Hematopoietic multipotent progenitor cell treated with erythropoietin and hydrocortisone succinate and interleukin-3 and kit ligand, for 8 days (in vitro differentiated cells): ENCODE results near the gene SERPINE1.
"Not testable (repeated sequence)": the region's sequence is repeated elsewhere in the genome, so short reads cannot be mapped to it uniquely, and the experiment has no call there.

ENCODE experiments used
- DNase-seq: peaks from one replicate; pipeline ENCODE4 v3.0.0-alpha.2; 2015

SERPINE1 gene

DNA sequence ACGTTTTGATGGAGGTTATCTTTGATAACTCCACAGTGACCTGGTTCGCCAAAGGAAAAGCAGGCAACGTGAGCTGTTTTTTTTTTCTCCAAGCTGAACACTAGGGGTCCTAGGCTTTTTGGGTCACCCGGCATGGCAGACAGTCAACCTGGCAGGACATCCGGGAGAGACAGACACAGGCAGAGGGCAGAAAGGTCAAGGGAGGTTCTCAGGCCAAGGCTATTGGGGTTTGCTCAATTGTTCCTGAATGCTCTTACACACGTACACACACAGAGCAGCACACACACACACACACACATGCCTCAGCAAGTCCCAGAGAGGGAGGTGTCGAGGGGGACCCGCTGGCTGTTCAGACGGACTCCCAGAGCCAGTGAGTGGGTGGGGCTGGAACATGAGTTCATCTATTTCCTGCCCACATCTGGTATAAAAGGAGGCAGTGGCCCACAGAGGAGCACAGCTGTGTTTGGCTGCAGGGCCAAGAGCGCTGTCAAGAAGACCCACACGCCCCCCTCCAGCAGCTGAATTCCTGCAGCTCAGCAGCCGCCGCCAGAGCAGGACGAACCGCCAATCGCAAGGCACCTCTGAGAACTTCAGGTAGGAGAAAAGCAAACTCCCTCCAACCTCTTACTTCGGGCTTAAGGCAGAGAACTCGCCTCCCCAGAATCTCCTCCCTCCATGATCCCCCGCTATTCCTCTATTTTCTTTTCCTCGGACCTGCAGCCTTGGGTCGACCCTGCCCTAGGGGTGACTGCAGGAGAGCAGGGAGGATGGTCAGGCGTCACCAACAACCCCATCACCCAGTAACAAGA is at the start of gene SERPINE1:
TSS of gene SERPINE1 (plus strand) at position 454 of the 809 bp plus-strand sequence. CDS start 1,290 bp downstream, outside the sequence.
- DNase-seq: peak; percentile 91

DNA sequence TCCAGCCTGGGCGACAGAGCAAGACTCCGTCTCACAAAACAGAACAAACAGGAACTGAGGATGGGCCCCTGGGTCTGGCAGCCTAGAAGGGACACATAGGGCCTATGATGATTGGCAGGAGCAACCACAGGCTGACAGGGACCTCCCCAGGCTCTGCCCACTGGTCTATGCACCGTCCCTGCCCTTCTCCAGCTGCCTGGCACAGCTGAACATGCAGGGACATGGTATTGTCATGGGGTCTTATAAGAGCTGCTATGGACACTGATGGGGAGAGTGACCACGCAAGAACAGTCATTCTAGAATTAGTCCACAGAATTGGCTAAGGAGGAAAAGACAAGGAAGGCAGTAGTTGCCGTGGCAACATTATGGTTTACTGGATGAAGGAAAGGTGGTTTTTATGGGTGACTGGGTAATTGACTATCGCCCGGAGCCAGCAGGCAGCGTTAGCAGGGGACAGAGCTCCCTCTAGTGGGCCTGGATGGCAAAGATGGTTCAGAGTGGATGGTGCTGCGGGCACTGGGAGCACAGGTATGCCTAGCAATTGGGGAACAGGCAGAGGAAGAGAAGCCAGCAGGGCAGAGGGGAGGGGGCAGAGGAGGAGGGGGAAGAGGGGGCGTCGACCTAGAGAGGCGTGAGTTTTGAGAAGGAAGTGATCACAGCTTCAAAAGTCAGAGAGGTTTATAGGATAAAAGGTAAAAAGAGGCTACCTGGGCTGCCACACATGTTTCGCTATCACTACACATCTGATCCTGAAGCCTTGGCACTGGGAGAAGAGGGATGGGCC is 49.4 kb upstream of the SERPINE1 start:
- peak; percentile 78 for DNase-seq

DNA sequence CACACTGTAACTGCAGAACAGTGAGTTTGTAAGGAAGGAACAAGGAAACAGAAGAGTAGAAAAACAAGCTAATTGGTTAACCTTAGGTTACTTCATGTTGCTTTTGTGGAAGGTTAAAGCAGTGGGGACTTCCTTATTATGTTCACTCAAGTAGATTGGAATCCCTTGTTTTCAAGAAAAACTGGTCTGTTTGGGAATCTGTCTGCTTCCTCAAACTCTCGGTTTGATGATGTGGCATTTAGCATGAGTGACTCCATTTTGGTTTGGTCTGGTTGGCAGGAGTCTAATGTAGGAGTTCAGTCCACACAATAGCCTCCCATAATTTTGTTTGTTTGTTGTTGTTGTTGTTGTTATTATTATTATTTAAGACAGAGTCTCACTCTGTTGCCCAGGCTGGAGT is 45.5 kb upstream of the SERPINE1 start:
- DNase-seq: no peak

DNA sequence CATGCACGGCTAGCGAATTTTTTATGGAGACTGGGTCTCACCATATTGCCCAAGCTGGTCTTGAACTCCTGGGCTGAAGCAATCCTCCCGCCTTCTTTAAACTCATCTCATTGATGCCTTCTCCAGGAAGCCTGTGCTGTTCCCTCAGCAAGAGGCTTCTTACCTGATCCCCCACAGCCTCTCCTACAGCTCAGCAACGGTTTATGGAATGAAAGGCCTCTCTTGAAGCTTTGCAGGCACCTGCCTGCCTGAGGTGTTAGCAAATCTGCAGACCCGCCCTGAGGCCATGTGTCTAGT is 42.1 kb upstream of the SERPINE1 start:
- no peak for DNase-seq

DNA sequence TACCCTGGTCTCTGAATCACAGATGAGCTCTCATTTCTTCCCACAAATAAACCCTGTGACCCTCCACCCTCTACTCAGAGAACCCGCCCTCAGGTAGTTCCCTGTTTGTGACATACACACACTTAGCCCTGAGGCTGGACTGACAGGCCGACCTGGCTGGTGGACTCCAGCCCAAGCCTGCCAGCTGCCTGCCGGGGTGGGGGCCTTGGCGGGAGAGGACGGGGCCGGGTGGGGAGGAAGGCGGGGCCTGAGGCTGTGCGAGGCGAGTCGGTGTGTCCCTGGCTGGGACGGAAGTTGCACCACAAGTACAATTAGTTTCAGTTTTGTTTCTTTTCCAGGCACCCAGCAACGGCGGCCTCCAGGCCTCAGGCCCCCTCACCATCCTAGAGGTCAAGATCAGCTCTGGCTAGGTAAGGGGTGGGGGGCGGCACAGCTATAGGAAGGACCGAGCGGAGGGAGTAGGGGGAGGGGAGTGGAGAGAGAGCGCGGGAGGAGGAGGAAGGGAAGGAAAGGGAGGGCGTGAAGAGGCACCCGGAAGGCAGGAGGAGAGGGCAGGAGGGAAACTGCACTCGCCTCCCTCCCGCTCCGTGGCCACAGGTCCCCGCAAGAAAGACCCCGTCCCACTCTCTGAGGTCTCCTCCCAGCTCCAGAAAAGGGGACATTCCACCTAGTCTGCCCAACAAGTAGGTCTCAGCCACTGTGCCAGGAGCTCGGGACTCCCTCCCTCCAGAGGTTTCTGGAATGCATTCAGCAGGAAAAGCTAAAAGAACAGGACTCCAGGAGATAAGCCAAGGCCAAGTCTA is 41.5 kb upstream of the SERPINE1 start, which contains the start of gene TRIM56:
TSS of gene TRIM56 (plus strand) at position 320 of the 803 bp plus-strand sequence. CDS start 1,832 bp downstream, outside the sequence.
- DNase-seq: peak; percentile 79

DNA sequence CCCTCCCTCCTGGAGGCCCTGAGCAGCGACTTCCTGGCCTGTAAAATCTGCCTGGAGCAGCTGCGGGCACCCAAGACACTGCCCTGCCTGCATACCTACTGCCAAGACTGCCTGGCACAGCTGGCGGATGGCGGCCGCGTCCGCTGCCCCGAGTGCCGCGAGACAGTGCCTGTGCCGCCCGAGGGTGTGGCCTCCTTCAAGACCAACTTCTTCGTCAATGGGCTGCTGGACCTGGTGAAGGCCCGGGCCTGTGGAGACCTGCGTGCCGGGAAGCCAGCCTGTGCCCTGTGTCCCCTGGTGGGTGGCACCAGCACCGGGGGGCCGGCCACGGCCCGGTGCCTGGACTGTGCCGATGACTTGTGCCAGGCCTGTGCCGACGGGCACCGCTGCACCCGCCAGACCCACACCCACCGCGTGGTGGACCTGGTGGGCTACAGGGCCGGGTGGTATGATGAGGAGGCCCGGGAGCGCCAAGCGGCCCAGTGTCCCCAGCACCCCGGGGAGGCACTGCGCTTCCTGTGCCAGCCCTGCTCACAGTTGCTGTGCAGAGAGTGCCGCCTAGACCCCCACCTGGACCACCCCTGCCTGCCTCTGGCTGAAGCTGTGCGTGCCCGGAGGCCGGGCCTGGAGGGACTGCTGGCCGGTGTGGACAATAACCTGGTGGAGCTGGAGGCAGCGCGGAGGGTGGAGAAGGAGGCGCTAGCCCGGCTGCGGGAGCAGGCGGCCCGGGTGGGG is 39.4 kb upstream of the SERPINE1 start:
- DNase-seq: no peak

DNA sequence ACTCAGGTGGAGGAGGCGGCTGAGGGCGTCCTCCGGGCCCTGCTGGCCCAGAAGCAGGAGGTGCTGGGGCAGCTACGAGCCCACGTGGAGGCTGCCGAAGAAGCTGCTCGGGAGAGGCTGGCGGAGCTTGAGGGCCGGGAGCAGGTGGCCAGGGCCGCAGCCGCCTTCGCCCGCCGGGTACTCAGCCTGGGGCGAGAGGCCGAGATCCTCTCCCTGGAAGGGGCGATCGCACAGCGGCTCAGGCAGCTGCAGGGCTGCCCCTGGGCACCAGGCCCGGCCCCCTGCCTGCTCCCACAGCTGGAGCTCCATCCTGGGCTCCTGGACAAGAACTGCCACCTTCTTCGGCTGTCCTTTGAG is 38.9 kb upstream of the SERPINE1 start:
- no peak for DNase-seq

DNA sequence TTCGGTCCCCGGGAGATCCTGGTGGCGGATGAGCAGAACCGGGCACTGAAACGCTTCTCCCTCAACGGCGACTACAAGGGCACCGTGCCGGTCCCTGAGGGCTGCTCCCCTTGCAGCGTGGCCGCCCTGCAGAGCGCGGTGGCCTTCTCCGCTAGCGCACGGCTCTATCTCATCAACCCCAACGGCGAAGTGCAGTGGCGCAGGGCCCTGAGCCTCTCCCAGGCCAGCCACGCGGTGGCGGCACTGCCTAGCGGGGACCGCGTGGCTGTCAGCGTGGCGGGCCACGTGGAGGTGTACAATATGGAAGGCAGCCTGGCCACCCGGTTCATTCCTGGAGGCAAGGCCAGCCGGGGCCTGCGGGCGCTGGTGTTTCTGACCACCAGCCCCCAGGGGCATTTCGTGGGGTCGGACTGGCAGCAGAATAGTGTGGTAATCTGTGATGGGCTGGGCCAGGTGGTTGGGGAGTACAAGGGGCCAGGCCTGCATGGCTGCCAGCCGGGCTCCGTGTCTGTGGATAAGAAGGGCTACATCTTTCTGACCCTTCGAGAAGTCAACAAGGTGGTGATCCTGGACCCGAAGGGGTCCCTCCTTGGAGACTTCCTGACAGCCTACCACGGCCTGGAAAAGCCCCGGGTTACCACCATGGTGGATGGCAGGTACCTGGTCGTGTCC is 37.9 kb upstream of the SERPINE1 start:
- no peak for DNase-seq

DNA sequence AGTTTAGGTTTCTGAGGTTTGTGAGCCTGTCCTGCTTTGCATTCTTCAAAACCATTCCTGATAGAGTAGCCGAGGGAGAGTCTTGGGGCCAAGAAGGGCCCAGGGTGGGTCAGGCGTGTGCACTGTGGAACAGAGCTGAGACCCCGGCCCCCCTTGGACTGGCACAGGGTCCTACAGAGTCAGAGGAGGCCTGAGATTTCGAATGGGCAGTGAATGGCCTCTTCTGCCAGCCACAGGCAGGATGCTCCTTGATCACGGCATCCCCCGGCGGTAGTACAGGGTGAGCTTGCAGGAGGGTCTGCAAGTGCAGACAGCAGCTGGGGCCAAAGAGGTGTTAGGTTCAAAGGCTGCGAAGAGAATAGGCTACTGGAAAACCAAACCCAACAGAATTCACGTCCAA is 37.0 kb upstream of the SERPINE1 start:
- DNase-seq: no peak

DNA sequence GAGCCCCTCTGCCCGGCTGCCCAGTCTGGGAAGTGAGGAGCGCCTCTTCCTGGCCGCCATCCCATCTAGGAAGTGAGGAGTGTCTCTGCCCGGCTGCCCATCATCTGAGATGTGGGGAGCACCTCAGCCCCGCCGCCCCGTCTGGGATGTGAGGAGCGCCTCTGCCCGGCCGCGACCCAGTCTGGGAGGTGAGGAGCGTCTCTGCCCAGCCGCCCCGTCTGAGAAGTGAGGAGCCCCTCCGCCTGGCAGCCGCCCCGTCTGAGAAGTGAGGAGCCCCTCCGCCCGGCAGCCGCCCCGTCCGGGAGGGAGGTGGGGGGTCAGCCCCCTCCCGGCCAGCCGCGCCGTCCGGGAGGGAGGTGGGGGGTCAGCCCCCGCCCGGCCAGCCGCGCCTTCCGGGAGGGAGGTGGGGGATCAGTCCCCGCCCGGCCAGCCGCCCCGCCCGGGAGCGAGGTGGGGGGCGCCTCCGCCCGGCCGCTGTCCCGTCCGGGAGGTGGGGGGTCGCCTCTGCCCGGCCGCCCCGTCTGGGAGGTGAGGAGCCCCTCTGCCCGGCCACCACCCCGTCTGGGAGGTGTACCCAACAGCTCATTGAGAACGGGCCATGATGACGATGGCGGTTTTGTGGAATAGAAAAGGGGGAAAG is 34.5 kb upstream of the SERPINE1 start:
- not testable (repeated sequence) for DNase-seq

DNA sequence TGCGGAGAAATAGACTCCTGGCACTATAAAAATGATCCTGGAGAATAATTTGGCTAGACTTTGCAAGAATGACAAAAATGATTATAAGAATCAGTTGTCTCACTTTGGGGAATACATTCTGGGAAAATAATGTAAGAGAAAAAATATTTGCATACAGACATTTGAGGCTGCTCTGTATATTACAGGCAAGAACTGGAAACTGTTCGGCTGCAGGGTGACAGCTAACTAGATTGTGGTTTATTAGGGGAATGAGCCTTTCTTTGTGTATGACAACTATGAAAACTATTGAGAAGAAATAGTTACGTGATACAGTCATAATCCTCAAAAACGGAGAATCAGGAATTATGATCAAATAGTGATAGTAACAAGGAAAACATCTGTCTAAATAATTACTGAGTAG is 33.0 kb upstream of the SERPINE1 start:
- no peak for DNase-seq

DNA sequence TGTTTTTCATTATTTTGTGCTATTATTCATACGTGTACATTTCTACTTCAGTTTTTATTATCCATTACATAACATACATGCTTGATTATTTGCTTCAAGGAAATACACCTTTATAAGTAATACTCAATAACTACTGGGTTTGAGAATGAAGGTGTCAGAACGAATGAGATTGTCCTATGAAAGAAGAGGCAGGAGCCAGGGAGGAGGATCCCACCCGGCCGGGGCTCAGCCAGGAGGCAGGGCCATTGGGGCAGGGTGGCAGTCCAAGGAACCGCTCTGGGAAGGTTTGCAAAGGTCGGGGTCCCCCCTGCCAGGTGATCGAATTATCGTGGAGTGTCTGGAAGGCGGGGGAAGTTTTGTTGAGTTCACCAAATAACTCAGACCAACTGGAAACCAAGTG is 32.5 kb upstream of the SERPINE1 start:
- DNase-seq: no peak

DNA sequence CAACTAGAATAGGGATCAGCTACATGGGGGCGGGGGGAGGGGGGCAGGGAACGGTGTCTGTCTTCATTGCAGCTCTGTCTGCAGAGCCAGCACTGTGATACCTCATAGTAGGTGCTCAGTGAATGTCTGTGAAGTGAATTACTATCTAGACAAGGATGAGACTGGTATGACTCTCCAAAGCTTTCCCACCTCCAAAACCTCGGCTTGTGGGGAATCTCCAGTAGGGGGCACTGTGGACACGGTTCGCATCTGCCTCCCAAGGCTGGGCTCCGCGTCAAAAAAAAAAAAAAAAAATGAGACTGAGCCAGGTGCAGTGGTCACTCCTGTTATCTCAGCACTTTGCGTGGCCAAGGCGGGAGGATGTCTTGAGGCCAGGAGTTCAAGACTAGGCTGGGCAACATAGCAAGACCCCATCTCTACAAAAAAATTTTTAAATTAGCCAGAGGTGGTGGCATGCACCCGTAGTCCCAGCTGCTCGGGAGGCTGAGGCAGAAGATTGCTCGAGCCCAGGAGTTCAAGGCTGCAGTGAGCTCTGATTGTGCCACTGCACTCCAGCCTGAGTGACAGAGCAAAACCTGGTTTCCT is 32.0 kb upstream of the SERPINE1 start:
- peak; percentile 63 for DNase-seq

DNA sequence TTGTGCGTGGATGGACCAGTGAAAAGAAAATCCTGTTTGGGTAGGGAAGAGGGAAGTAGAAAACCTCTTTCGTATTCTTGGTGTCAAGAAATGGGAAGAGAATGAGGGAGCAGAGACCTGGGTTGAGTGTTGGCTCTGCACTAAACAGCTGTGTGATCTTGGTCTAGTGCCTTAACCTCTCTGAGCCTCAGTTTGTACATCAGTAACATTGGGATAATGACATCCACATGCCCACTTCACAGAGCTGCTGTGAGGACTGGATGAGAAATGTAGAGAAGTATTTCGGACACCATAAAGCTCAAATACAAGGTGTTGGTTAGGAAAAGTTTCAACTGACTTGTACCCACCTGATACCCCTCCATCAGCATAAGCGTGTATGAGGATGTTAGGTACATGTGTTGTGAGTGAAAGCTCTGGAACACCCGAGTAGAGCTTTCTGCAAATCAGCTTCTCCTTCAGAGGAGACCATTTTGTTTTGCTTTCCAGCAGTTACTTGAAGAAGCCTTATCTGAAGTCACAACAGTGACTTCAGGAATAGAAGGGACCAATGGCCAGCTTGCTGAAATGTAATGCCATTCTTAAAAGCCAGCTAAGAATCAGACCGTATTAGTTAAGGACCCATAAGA is 30.5 kb upstream of the SERPINE1 start:
- DNase-seq: peak; percentile 16

DNA sequence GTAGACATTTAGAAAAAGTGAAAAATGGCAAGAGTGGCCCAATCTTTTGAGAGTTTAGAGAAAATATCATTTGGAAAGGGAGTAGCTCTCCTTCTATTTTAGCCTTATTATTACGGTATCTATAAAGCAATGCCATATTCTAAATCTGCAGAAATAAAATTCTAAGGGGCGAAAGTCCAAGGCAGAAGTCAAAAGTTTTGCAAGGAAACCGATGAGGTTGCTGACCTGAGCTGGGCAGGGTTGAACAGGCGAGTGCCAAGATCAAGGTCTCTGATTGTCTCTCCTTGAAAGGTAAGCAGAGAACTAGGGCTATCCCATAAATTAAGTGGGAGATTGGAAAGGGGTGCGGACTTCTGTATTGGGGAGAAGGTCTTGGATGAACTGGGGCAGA is 30.0 kb upstream of the SERPINE1 start:
- DNase-seq: no peak

DNA sequence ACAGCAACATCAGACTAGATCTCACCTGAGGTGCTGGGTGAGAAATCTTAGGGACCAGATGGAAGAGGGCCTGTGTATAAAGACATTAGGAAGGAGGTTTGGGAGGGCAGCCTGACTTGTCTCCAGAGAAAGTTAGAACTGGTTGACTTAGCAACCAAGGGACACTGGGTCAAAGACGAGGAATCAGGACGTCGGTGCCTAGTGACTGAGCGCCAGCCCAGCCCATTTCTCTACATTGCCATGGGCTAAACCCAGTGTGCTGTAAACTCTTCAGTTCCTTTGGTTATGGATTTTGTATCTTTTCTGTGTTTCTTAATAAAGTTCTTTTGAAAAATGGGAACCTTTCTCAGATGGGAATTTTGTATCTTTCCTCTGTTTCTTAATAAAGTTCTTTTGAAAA is 29.3 kb upstream of the SERPINE1 start:
- DNase-seq: no peak

DNA sequence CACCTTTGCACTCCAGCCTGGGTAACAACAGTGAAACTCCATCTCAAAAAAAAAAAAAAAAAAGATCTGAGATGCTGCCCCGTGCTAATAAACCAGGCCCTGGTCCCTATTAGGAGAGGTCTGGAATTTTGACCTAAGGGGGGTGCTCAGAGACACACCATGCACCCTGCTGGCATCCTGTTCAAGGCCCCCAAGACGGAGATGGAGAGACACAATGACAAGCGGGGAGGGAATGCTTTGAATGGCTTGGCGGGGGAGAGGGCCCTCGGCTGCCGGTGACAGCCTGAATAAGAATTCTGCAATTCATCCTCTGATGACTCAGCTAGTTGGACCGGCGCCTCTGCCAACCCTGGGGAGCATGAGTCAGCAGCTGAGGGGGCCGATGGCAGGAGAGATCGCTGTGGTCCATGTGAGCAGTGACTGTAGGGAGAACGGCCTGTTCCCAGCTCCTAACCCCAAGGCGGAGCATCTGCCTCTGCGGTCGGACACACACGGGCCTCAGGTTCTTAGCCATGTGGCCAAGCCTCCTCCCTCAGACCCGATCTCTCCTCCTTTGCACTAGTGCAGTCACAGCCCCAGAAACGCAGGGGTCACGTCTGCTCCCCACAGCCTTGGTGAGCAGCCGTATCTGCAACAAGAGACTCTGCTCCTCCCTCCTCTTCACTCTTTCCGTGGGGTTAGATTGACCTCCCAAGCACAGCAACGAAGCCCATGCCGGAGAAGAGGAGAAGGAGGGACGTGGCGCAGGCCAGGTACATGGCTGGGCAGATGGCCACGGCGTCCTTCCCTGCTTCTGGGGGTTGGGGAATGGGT is 26.7 kb upstream of the SERPINE1 start:
- DNase-seq: peak; percentile 96

DNA sequence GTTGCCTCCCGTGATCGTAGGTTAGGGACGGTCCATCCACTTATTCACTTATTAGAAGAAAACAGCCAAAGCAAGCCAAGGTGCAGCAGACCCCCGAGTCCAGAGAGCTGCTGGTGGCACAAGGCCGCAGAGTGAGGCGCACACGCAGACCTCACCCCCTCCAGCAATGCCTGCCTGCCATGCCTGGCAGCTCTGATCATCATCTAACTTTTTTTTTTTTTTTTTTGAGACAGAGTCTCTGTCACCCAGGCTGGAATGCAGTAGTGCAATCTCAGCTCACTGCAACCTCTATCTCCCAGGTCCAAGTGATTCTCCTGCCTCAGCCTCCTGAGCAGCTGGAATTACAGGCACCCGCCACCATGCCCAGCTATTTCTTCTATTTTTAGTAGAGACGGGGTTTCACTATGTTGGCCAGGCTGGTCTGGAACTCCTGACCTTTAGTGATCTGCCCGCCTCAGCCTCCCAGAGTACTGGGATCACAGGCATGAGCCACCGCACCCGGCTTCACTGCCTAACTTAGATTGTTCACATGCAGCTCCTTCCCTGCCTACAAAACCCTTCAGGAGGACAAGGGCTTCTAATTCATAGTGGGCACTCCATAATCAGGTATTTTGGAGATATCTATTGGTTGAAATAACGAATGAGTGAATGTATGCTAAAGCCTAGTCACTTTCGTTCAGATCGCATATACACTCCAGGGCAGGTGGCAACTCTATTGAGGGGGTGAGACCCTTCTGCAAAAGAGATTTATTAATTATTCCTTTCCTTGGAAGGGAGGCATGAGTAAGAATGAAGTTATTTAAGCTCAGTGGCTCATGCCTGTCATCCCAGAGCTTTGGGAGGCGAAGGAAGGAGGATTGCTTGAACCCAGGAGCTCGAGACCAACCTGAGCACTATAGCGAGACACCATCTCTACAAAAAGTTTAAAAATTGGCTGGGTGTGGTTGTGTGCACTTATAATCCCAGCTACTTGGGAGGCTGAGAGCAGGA is 25.8 kb upstream of the SERPINE1 start:
- no peak for DNase-seq

DNA sequence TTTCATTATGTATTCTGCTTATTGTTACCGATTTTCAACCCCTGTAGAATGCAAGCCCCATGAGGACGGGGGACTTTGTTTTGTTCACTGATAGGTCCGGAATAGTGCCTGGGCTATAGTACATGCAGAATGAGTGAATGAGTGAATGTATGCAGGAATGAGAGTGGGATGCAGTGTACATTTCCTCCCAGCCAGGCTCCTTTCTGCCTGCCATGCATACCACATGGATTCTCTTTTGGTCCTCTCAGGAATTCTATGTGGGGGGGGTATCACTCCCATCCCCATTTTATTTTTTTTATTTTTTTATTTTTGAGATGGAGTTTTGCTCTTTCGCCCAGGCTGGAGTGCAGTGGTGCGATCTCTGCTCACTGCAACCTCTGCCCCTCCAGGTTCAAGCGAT is 24.9 kb upstream of the SERPINE1 start:
- no peak for DNase-seq
